HG02885 (cell line): Measurements from ENCODE around the gene ANXA2R.
"Not testable (repeated sequence)": the region's sequence is repeated elsewhere in the genome, so short reads cannot be mapped to it uniquely, and the experiment has no call there.

Experiments
- ATAC-seq: cut with Tn5 transposase; IDR thresholded peaks from one replicate; pipeline ENCODE4 v1.9.1; 2021; ENCODE audit warnings: mild to moderate bottlenecking; ENCODE audit not compliant: unreplicated experiment, poor library complexity

The ANXA2R gene

GRCh38 chr5:43036856-43037635 is 3.1 kb downstream of the ANXA2R start:
- no peak for ATAC-seq

DNA sequence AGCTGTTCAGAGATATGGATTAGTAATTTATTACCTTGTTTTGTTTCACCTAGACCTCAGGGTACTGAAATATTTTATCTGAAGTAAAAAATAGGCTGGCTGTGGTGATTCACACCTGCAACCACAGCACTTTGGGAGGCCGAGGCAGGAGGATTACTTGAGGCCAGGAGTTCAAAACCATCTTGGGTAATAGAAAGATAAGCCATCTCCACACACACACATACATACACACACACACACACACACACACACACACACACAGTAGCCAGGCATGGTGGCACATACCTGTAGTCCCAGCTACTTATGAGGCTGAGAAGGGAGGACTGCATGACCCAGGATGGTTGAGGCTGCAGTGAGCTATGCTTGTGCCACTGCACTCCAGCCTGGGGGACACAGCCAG is 3.7 kb downstream of the ANXA2R start:
- no peak for ATAC-seq

DNA sequence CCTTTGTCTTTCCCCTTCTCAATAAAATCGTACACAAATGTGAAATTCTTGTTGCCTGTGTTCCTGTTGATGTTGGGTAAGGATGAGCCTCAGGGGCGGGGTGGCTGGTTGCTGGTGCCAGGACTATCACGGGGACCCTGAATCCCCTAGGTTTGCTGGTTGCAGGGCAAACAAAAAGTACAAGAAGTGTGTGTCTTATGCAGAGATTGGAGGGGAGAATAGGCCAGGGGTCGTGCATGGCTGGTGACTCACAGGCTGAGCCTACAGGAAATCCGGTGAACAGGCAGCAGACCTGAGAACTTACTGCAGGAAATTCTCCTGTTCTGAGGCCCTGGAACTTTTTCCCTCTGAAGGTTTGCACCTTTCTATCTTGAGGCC is 5.5 kb downstream of the ANXA2R start:
- ATAC-seq: no peak

GRCh38 chr5:43033841-43034590 is 6.1 kb downstream of the ANXA2R start:
- no peak for ATAC-seq

DNA sequence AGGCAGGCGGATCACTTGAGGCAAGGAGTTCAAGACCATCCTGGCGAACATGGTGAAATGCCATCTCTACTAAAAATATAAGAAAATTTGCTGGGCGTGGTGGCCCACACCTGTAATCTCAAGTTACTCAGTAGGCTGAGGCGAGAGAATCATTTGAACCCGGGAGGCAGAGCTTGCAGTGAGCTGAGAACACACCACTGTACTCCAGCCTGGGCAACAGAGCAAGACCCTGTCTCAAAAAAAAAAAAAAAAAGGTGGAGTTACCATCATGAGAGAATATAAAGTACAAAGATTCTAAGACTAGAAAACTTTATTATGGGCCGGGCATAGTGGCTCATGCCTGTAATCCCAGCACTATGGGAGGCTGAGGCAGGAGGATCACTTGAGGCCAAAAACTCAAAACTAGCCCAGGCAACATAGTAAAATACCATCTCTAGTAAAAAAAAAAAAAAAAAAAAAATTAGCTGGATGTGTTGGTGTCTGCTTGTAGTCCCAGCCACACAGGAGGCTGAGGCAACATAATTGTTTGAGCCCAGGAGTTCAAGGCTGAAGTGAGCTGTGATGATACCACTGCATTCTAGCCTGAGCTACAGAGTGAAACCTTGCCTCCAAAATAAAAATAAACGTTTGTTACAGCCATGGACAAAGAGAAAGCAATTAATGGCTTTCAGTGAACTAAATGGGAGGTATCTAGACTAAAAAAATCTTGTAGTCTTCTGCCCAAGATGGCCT is 12.9 kb downstream of the ANXA2R start:
- no peak for ATAC-seq

DNA sequence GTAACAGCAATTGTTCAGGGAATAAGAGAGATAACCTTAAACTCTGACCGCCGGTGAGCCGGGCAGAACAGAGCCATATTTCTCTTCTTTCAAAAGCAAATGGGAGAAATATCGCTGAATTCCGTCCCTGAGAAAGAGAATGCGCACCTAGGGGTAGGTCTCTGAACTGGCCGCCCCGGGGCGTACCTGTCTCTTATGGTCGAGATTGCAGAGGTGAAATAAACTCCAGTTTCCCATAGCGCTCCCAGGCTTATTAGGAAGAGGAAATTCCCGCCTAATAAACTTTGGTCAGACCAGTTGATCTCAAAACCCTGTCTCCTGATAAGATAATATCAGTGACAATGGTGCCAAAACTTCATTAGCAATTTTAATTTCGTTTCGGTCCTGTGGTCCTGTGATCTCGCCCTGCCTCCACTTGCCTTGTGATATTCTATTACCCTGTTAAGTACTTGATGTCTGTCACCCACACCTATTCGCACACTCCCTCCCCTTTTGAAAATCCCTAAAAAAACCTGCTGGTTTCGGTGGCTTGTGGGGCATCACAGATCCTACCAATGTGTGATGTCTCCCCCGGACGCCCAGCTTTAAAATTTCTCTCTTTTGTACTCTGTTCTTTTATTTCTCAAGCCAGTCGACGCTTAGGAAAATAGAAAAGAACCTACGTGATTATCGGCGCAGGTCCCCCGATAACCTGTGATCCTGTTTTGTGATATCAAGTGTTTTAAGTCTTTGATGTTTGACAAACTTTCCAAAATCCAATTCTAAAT is 14.8 kb downstream of the ANXA2R start:
- not testable (repeated sequence) for ATAC-seq

GRCh38 chr5:43024217-43024616 is 15.9 kb downstream of the ANXA2R start:
- ATAC-seq: no peak

DNA sequence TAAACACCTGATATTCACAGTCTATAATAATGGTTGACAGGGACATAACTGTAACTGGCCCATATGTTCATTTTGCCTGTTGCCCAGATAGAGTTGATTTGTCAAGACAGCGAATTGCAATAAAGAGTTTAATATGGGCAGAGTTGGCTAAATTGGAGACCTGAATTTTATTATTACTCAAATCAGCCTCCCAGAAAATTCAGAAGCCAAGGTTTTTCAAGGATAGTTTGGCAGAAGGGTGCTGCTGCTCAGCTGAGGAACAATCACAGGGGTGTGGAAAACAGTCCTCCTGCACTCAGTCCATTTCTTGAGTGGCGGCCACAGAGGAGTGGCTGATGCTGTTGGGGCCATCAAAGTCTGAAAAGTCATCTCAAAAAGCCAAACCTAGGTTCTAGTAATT is 19.0 kb downstream of the ANXA2R start:
- ATAC-seq: no peak

DNA sequence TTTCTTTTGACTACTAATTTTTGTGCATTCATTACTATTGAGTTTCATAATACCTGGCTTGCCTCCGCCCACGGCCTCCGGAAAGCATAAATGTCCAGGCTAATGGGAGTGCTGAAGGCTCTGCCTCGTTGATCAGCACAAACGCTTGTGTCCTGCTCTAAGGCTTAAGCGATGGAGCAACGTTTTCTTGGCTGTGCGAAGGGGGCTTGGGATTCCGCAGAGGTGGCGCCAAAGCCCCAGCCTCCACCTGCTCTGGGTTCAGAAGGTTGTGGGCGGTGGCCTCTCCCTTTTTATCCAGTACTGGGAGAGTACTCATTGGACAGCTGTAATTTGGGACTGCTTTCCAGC is 19.7 kb downstream of the ANXA2R start:
- peak; percentile 25 for ATAC-seq

GRCh38 chr5:43019614-43020398 is 20.3 kb downstream of the ANXA2R start:
- peak; percentile 71 for ATAC-seq

GRCh38 chr5:43019291-43019613 is 20.9 kb downstream of the ANXA2R start:
- no peak for ATAC-seq

GRCh38 chr5:43017428-43017815 is 22.7 kb downstream of the ANXA2R start:
- ATAC-seq: peak; percentile 29

- no peak for ATAC-seq
These were observed 23.8 kb downstream of the ANXA2R start for GRCh38 chr5:43016217-43016779.

GRCh38 chr5:43014522-43014921 is 25.6 kb downstream of the ANXA2R start:
- ATAC-seq: no peak

- ATAC-seq: no peak
These were observed 29.2 kb downstream of the ANXA2R start for GRCh38 chr5:43010935-43011315.

DNA sequence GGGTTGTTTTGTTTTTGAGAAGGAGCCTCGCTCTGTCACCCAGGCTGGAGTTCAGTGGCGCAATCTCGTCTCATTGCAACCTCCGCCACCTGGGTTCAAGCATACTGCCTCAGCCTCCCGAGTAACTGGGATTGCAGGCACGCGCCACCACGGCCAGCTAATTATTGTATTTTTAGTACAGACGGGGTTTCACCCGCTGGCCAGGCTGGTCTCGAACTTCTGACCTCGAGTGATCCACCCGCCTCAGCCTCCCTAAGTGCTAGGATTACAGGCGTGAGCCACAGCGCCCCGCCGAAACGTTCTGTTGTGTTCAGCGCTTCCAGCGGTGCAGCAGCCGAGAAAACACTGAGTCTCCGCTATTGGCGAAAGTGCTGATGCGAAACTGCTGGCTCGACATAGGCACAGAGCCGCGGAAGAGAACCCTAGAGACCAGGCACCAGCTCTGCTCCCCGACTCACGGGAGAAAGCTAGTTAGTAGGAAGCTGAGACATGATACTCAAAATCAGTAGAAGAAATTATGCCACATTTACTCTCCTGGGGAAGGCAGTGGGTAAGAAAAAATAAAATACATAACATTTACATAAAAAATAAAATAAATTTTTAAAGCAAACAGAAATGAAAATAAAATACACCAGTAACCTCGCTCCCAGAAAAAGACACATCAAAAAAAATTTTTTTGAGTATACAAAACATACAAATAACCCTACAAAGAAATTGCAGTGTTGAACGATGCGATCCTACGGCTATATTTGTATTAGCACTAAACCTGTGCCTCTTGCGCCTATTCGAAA is 31.6 kb downstream of the ANXA2R start:
- ATAC-seq: peak; percentile 48

DNA sequence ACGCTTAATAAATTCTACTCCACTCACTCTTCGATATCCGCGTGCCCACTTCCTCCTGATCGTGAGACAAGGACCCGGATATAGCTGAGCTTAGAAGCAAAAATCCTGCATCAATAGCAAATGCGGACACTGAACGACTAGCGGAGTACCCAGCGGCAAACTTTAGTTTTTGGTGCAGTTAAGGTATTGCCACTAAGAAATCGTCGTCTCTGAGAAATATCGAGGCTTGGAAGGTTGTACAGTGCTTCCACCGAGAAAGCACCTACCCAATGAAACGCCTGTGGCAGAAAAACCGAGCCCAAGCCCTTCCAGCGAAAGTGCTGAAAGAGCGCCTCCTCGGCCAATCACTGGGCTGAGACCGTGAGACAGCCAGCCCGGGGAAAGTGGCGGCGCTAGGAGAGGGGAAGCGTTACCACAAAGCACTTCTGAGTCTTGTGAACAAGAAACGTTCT is 32.2 kb downstream of the ANXA2R start:
- peak; percentile 47 for ATAC-seq

DNA sequence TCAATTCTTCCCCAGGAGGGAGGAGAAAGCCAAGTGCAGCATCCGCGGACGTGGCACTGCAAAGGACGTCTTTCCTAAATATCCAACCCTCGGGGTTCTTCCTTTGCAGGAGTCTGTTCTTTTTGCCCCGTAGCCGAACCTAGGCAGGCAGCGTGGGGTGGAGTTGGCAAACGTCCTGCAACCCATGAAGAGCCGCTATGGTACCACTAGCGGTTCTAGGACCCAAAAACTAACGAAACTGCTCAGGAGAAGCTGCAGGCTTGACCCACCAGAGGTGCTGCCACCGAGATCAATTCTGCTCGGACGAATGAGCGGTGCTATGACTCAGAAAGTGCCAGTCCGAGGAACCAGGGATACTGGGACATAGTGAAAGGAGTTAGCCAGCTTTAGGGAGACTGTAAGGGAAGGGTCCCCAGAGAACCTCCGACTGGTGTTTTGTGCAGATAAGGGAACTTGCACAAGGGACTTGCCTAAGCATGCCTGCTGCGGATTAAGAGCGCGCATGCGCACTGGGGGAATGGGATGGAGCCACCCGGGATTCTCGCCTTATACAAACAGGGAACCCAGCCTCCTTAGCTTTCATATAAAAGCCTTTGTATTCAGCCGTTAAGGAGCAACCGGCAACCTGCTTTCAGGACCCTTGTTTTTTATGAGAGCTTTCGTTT is 32.7 kb downstream of the ANXA2R start:
- ATAC-seq: peak; percentile 24
